ENCODE results near the gene GNB2. TPM values are rescaled to one million over a fixed set of nuclear protein-coding genes. Genes with fewer than 3 reads are reported as not detected.
A peak's percentile ranks its signal among the peaks of the same experiment; 100 is the strongest.

The GNB2 gene
- total and polyA plus RNA-seq, 2 of the 13 experiments (the other 11 are each of a cell fraction or from before 2014, with no cell fraction given): 48.3 to 67.1 TPM

DNA sequence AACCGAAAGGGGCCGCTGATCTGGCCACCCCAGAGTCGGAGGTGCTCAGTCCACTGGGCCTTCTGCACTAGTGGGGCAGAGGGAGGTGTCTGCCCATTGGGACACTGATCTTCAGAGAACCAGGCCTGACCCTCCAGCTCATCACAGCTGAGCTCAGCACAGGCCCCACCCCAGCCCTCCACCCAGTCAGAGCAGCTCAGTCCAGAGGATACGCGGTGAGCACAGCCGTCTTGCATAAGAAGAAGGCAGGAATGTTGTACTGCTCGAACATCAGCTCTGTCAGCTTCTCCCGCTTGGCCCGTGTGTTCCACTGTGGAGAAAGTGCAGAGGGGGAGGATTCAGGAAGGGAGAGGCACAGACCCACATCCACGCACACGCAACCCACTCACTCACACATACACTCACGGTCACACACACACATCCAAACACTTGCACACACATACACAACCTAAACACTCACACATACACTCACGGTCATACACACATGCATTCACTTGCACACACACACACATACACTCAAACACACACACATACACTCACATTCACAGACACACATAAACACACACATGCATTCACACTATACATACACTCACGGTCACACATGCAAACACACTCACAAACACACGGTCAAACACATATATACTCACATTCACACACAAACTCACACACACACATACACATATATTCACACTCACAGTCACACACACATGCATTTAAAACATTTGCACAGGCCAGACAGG, 23.5 kb upstream of the GNB2 start (continued):
- TF ChIP-seq HNF1B (CRISPR knock-in tag; IDR thresholded peaks at IDR 0.05): no peak
- no peak for TF ChIP-seq HOXA9 (CRISPR knock-in tag; IDR thresholded peaks at IDR 0.05; ENCODE audit: borderline replicate concordance)
- peak; percentile 51; the same call in 1 of the 2 replicates for TF ChIP-seq CEBPB (IDR thresholded peaks at IDR 0.05; ENCODE audit: borderline replicate concordance, low read depth, low read length)
- no peak for TF ChIP-seq ATF7-NPFF (CRISPR knock-in tag; IDR thresholded peaks at IDR 0.05; ENCODE audit: low read depth)
- TF ChIP-seq PLSCR1 (CRISPR knock-in tag; IDR thresholded peaks at IDR 0.05; ENCODE audit: borderline replicate concordance): no peak
- TF ChIP-seq RARA (CRISPR knock-in tag; IDR thresholded peaks at IDR 0.05): no peak
- no peak for TF ChIP-seq EED (CRISPR knock-in tag; IDR thresholded peaks at IDR 0.05)
- 0 out of 2 replicates have a peak, but pooled peaks have one; percentile 47 for TF ChIP-seq NONO (IDR thresholded peaks at IDR 0.05)
- TF ChIP-seq NONO (CRISPR knock-in tag; conservative IDR thresholded peaks at IDR 0.05): no peak
- no peak for TF ChIP-seq ZNF589 (CRISPR knock-in tag; conservative IDR thresholded peaks at IDR 0.05)
- 0 out of 2 replicates have a peak, but pooled peaks have one; percentile 16 for TF ChIP-seq UBTF (CRISPR knock-in tag; IDR thresholded peaks at IDR 0.05)
- TF ChIP-seq DNMT3B (CRISPR knock-in tag; conservative IDR thresholded peaks at IDR 0.05): no peak
- no peak for TF ChIP-seq ZNF781 (CRISPR knock-in tag; IDR thresholded peaks at IDR 0.05; ENCODE audit: borderline replicate concordance, not compliant biosample characterization)
- no peak for TF ChIP-seq SNAPC2 (CRISPR knock-in tag; IDR thresholded peaks at IDR 0.05)
- TF ChIP-seq ZNF431 (CRISPR knock-in tag; IDR thresholded peaks at IDR 0.05; ENCODE audit: borderline replicate concordance, low read depth): no peak
- no peak for TF ChIP-seq IRX3 (CRISPR knock-in tag; IDR thresholded peaks at IDR 0.05; ENCODE audit: borderline replicate concordance, low read depth)
- TF ChIP-seq FOXP1 (IDR thresholded peaks at IDR 0.05): 0 out of 2 replicates have a peak, but pooled peaks have one; percentile 40
- no peak for TF ChIP-seq FOXP1 (CRISPR knock-in tag; IDR thresholded peaks at IDR 0.05)
